ENCODE data around the gene NKX1-1.

GRCh38 chr4:1412376-1413203 lies 6.3 kb upstream of the NKX1-1 start:
- TF ChIP-seq POLR2A (IDR thresholded peaks at IDR 0.05; ENCODE audit: low read length) (no peak), CTCF (IDR thresholded peaks at IDR 0.05) (no peak), CBX2 (IDR thresholded peaks at IDR 0.05; ENCODE audit: borderline replicate concordance, low read depth) (no peak), ESRRA (IDR thresholded peaks at IDR 0.05; ENCODE audit: borderline replicate concordance, low read length) (no peak), SREBF2 (IDR thresholded peaks at IDR 0.05) (no peak), MAFK (IDR thresholded peaks at IDR 0.05; ENCODE audit: partially characterized antibody) (no peak), BCL3 (IDR thresholded peaks at IDR 0.05) (no peak), HMGXB4 (CRISPR knock-in tag; IDR thresholded peaks at IDR 0.05; ENCODE audit: borderline replicate concordance) (no peak), RFX5 (IDR thresholded peaks at IDR 0.05) (no peak), EP300 (IDR thresholded peaks at IDR 0.05) (no peak), SMC3 (IDR thresholded peaks at IDR 0.05) (no peak), HOXA7 (CRISPR knock-in tag; IDR thresholded peaks at IDR 0.05) (no peak), MAX (IDR thresholded peaks at IDR 0.05) (no peak)
